Measurements from ENCODE around the gene FAM120A. TPM values are rescaled to one million over a fixed set of nuclear protein-coding genes. Genes with fewer than 3 reads are reported as not detected.

The FAM120A gene
- total and polyA plus RNA-seq, 2 of the 13 experiments (the other 11 are each of a cell fraction or from before 2014, with no cell fraction given), result 41.3 to 44.4 TPM

GRCh38 chr9:93466416-93467061, 15.1 kb downstream of the FAM120A start:
- Histone ChIP-seq H3K79me2 (ENCODE audit: insufficient read depth, low read length) (peaks cover 99% of the 10 kb centered on the region), H3K9me3 (ENCODE audit: low read length) (no peaks in the 10 kb centered on the region), H3K4me2 (ENCODE audit: low read depth, low read length) (peak overlapping the region; percentile 44), H4K20me1 (ENCODE audit: insufficient read depth, low read length) (peaks cover 16% of the 10 kb centered on the region), H2AFZ (ENCODE audit: low read length) (no peak overlapping the region), H3K4me3 (replicated peaks in 1 of 3; ENCODE audit: insufficient read depth in 1 of 3, low read depth in 2 of 3, low read length in 3 of 3) (peak overlapping the region in 1 of 3 experiments; percentile 14; a peak in 1 of 6 replicates), H3K36me3 (replicated peaks in 1 of 2; ENCODE audit: control insufficient read depth in 1 of 2, insufficient read depth in 2 of 2, low read length in 2 of 2) (peaks cover 1 to 2% of the 10 kb centered on the region in 2 experiments; a peak in 2 of 5 replicates), H3K27ac (ENCODE audit: extremely low read length, insufficient read depth, low read length) (peak overlapping the region; percentile 68), H3K27me3 (ENCODE audit: control insufficient read depth in 1 of 2, insufficient read depth in 2 of 2, low read length in 2 of 2) (no peaks in the 10 kb centered on the region), H3K9ac (ENCODE audit: insufficient read depth, low read depth, low read length) (peak overlapping the region; percentile 40), H3K4me1 (ENCODE audit: insufficient read depth, low read length) (peaks cover 97% of the 10 kb centered on the region)
- FAIRE-seq (peak; percentile 46), DNase-seq (ENCODE audit: low spot score) (peak; percentile 9), ATAC-seq (peak; percentile 64)
- POLR2A ChIA-PET, result interaction anchor here (2.5 kb wide), 1 partner anchor 13 kb away, joined by 10 read pairs; the partner anchor contains the start of gene FAM120AOS
- CTCF ChIA-PET (ENCODE audit: low intra/inter-chr PET ratio, low total read pairs), result no interaction called here
- intact Hi-C loops (cut with micrococcal nuclease; ENCODE audit: unreplicated experiment), result no loop called here
- TF ChIP-seq SP140L (CRISPR knock-in tag; IDR thresholded peaks at IDR 0.05; ENCODE audit: borderline replicate concordance), result no peak
- TF ChIP-seq NR2F6 (IDR thresholded peaks at IDR 0.05), result no peak
- no peak for TF ChIP-seq NR2F6 (CRISPR knock-in tag; IDR thresholded peaks at IDR 0.05)
- no peak for TF ChIP-seq ZNF337 (CRISPR knock-in tag; IDR thresholded peaks at IDR 0.05; ENCODE audit: borderline replicate concordance, low read depth)
- no peak for TF ChIP-seq ATF6 (CRISPR knock-in tag; conservative IDR thresholded peaks at IDR 0.05)
- TF ChIP-seq ARID4A (CRISPR knock-in tag; IDR thresholded peaks at IDR 0.05; ENCODE audit: borderline replicate concordance), result 0 out of 2 replicates have a peak, but pooled peaks have one; percentile 19
- peak; percentile 11 for TF ChIP-seq ASH2L (IDR thresholded peaks at IDR 0.05; ENCODE audit: insufficient read length, low read depth, low read length)
- WGBS (ENCODE audit: low lambda C conversion rate), result 44% methylated on average over 7 of the region's 7 CpGs
- in situ Hi-C loops (cut with HindIII; ENCODE audit: extremely low pct_ligation_motif_present, low pct_unique_long_range_greater_than_20kb), result no loop called here
- BruUV-seq (replicated peaks), result no TSS peak

Measured in HepG2 (cell line).